Astrocyte of the cerebellum (primary cell): Measurements from ENCODE around the gene NANOG.
"Not testable (repeated sequence)": the region's sequence is repeated elsewhere in the genome, so short reads cannot be mapped to it uniquely, and the experiment has no call there.

ENCODE experiments used
- DNase-seq: peaks from one replicate; pipeline ENCODE4 v3.0.0-alpha.2; 2011; ENCODE audit warnings: low read depth
- H3K4me3 ChIP-seq: 2 replicates; pipeline ENCODE4 v1.5.1; 2011; ENCODE audit warnings: mild to moderate bottlenecking, low read depth, low read length, moderate library complexity
- CTCF ChIP-seq: IDR thresholded peaks from 2 replicates; pipeline ENCODE4 v1.5.1; 2012; ENCODE audit warnings: low read length, low read depth, moderate library complexity, mild to moderate bottlenecking; ENCODE audit errors: missing control alignments
- in situ Hi-C: cut with HindIII; loops from 2 replicates; pipeline ENCODE4 v1.10.0; 2017; ENCODE audit warnings: low sequenced_read_pairs

Gene NANOG

GRCh38 chr12:7787574-7788293, 1.5 kb upstream of the NANOG start:
- no peak overlapping the region for H3K4me3 ChIP-seq
- DNase-seq: no peak
- in situ Hi-C loops: no loop called here
- TF ChIP-seq CTCF: no peak

- TF ChIP-seq CTCF: no peak
- in situ Hi-C loops: no loop called here
- H3K4me3 ChIP-seq: no peak overlapping the region
- no peak for DNase-seq
Observed at GRCh38 chr12:7788294-7788660, 925 bp upstream of the NANOG start.

DNA sequence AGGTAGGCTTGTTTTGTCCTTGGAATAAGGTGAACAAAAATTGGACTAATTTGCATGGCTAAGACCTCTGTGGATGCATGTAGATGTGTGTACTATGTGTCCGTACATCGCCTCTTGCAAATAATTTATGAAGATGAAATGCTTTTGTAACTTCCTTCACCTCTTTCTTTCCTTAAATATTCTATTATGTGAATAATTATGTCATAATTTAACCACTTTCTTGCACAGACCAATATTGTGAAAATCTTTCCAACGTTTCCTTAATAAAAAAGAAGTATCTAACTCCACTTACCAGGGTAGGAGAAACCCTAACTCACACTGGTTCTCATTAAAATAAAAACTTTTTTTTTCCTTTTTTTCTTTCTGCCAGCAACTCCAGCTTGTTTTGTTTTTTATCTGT, 4.0 kb downstream of the NANOG start:
- DNase-seq: no peak
- no peak overlapping the region for H3K4me3 ChIP-seq
- TF ChIP-seq CTCF: no peak
- in situ Hi-C loops: no loop called here

- in situ Hi-C loops: not testable (repeated sequence)
Observed at GRCh38 chr12:7797269-7797668, 8.1 kb downstream of the NANOG start.

DNA sequence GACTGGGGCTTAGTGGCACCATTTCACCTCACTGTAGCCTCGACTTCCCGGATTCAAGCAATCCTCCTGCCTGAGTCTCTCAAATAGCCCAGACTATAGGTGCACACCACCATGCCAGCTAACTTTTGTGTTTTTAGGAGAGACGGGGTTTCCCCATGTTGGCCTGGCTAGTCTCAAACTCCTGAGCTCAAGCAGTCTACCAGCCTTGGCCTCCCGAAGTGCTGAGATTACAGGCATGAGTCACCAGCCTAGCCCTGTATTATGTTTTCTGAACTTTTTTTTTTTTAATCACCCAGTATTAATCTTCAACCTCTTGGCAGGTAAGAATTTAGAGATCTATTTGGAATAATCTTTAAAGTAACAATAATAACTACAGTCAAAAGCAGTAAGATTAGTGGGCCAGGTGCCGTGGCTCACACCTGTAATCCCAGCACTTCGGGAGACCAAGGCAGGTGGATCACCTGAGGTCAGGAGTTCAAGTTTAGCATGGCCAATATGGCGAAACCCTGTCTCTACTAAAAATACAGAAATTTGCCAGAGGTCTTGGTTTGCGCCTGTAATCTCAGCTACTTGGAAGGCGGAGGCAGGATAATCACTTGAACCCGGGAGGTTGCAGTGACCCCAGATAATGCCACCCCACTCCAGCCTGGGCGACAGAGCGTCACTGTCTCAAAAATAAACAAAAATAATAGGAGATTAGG, 8.6 kb downstream of the NANOG start:
- in situ Hi-C loops: no loop called here

More at GRCh38 chr12:7797269-7797668, 8.1 kb downstream of the NANOG start:
- DNase-seq, H3K4me3 ChIP-seq: not testable (repeated sequence)

DNA sequence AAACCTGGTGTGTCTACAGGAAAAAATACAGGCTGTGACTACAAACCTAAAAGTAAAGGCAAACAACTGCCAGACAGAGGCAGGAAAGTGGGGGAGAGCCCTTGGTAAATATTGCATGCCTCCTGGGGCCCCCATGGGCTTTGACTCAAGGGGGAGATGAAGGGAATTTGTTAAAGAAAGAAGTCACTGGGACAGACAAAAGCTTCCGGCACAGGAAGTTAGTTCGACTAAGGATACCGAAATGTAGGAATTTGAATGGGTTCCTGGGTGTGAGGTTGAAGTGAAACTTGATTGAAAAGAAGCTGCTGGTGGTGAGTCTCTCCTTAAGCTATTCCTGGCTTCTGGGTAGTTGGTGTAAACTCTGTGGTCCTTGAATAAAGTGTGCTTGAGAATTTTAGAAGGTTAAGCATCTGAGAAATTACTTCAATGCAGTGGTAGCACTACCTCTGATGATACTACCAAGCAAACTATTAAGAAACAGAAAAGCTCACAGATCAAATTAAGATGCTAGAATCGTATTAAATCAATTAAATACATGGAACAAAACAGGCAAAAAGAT, 9.6 kb downstream of the NANOG start:
- in situ Hi-C loops, DNase-seq, H3K4me3 ChIP-seq: not testable (repeated sequence)

More for the DNA sequence above, 8.6 kb downstream of the NANOG start:
- H3K4me3 ChIP-seq: no peak overlapping the region
- no peak for TF ChIP-seq CTCF
- DNase-seq: no peak

DNA sequence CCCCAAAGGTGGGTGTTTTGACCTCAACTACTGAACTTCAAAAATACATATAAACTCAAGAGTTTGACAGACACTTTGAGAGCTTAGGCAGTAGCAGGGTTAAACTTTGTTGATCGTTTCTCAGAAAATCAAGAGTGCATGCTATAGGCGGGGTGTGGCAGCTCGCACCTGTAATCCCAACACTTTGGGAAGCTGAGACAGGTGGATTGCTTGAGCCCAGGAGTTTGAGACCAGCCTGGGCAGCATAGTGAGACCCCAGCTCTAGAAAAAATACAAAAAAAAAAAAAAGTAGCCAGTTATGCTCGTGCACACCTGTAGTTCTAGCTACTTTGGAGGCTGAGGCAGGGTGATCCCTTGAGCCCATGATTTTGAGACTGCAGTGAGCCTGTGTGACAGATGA, 12.3 kb downstream of the NANOG start:
- in situ Hi-C loops: no loop called here
- DNase-seq: no peak
- H3K4me3 ChIP-seq: no peak overlapping the region
- no peak for TF ChIP-seq CTCF

DNA sequence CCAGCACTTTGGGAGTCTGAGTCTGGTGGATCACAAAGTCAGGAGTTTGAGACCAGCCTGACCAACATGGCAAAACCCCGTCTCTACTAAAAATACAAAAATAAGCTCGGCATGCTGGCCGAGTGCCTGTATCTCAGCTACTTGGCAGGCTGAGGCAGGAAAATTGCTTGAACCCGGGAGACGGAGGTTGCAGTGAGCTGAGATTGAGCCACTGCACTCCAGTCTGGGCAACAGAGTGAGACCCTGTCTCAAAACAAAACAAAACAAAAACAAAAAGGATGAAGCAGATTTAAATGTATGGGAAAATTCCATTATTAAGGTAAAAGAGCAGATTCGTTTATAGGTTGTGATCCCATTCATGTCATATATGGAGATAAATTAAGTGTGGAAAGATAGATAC, 17.1 kb downstream of the NANOG start:
- DNase-seq, H3K4me3 ChIP-seq, in situ Hi-C loops: not testable (repeated sequence)
